Activated naive CD4-positive, alpha-beta T cell treated with anti-CD3 and anti-CD28 coated beads, Interleukin-2, amount 10 ng/mL, durations not matched to agents 7 days and 5 days (primary cell): ENCODE data around the gene NELL1.

Experiments
- CTCF ChIA-PET: fragments of 350-600 bp; sonication (Branson Sonifier 250); formaldehyde crosslinking; loops from one replicate; lab custom pipeline; 2021; ENCODE audit warnings: antibody characterized with exemption; lab: Charles Lee
- DNase-seq: peaks from one replicate; pipeline ENCODE4 v3.0.0-alpha.2; 2020
- H3K27ac Mint-ChIP-seq: one replicate; pipeline ENCODE4 v1.8.0; 2021; ENCODE audit warnings: mild to moderate bottlenecking, moderate library complexity, mixed read lengths
- H3K27me3 Mint-ChIP-seq: one replicate; pipeline ENCODE4 v1.8.0; 2021; ENCODE audit warnings: mild to moderate bottlenecking, mixed read lengths
- H3K36me3 Mint-ChIP-seq: one replicate; pipeline ENCODE4 v1.8.0; 2021; ENCODE audit warnings: mixed read lengths
- H3K4me1 Mint-ChIP-seq: one replicate; pipeline ENCODE4 v1.8.0; 2021; ENCODE audit warnings: mixed read lengths
- H3K4me3 Mint-ChIP-seq: one replicate; pipeline ENCODE4 v1.8.0; 2021; ENCODE audit warnings: mild to moderate bottlenecking, moderate library complexity, mixed read lengths
- H3K9me3 Mint-ChIP-seq: one replicate; pipeline ENCODE4 v1.8.0; 2021; ENCODE audit warnings: mixed read lengths

Gene NELL1

GRCh38 chr11:21411597-21411996 is 742.2 kb downstream of the NELL1 start:
- no peak overlapping the region for H3K4me3 Mint-ChIP-seq

DNA sequence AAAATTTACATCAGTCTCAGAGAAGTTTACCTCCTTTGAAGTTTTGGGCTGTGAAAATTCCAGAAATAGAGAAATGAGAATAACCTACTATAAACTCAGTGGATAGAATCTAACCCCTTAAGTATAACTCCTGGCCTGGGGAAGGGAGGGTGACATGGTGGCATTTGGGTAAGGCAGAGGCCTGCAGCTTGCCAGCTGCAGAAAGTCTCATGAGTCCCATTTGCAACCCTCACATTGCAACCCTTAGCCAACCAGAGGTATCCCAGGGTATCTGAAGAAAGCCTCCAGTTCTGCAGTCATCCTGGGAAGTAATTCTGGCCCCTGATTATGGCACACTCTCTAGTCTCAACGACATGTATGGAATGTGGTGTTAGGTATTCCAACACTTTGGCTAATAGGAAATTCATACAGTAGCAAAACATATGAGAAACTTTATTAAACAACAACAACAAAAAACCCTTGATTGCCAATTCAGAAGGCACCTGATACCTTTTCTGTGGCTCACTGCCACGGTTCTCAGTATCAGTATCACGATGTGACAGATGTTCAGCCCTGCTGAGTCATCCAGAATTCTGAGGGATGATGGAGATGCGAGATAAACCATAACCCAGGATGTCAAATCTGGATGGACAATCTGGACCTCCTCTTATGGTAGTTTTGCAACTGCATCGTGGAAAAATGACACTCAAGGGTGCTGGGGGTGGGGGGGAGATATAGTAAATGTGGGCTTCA is 743.4 kb downstream of the NELL1 start:
- peaks cover 10% of the 10 kb centered on the region for H3K9me3 Mint-ChIP-seq

More at GRCh38 chr11:21411597-21411996, 742.2 kb downstream of the NELL1 start:
- Mint-ChIP-seq H3K27ac (no peak overlapping the region), H3K36me3 (no peaks in the 10 kb centered on the region), H3K9me3 (peaks cover 8% of the 10 kb centered on the region), H3K27me3 (no peaks in the 10 kb centered on the region), H3K4me1 (no peaks in the 10 kb centered on the region)
- no peak for DNase-seq
- CTCF ChIA-PET, result no interaction called here

GRCh38 chr11:21414953-21415352 is 745.6 kb downstream of the NELL1 start:
- CTCF ChIA-PET, result no interaction called here
- Mint-ChIP-seq H3K36me3 (no peaks in the 10 kb centered on the region), H3K4me3 (no peak overlapping the region), H3K27me3 (no peaks in the 10 kb centered on the region), H3K27ac (no peak overlapping the region), H3K4me1 (no peaks in the 10 kb centered on the region), H3K9me3 (peaks cover 6% of the 10 kb centered on the region)
- no peak for DNase-seq

More for the DNA sequence above, 743.4 kb downstream of the NELL1 start:
- no peak for DNase-seq
- Mint-ChIP-seq H3K27me3 (no peaks in the 10 kb centered on the region), H3K4me1 (no peaks in the 10 kb centered on the region), H3K27ac (no peak overlapping the region), H3K36me3 (no peaks in the 10 kb centered on the region), H3K4me3 (no peak overlapping the region)
- CTCF ChIA-PET, result no interaction called here

DNA sequence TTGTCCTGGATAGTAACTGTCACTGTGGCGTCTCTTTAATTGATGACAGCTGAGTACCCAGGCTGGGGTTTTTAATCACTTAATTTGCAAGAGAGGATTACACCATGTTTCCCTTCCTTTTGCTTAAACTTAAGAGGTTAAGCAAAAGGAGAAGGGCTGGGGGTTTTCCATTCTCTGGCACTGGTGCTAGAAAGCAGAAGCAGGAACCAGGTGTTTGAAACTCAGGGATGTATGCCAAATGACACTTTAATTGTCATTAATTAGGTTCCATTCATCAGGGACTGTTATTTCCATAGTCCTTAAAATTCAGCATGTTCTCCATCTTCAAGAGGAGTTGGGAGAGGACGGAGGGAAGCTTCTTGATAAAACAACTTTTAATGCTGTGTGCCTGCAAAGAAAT is 746.2 kb downstream of the NELL1 start:
- H3K4me3 Mint-ChIP-seq, result no peak overlapping the region
- H3K9me3 Mint-ChIP-seq, result peaks cover 6% of the 10 kb centered on the region
- H3K36me3 Mint-ChIP-seq, result no peaks in the 10 kb centered on the region

DNA sequence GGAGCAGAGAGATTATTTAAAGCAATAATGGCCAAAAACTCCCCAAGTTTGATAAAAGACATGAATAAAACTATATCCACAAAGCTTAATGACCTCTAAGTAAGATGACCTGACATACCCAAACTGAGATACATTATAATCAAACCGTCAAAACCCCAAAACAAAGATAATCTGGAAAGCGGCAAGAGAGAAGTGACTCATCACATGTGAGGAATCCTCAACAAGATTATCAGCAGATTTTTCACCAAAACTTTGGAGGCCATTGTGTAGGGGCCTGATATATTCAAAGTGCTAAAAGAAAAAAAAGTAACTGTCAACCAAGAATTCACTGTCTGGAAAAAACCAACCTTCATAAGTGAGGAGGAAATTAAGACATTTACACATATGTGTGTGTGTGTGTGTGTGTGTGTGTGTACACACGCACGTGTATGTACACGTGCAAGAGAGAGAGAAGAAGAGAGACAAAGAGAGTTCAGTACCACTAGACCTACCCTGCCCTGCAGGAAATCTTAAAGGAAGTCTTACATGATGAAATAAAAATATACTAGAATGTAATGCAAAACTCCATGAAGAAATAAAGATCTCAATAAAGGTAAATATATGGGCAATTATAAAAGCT is 752.4 kb downstream of the NELL1 start:
- DNase-seq, result no peak
- Mint-ChIP-seq H3K9me3 (peaks cover 14% of the 10 kb centered on the region), H3K27ac (no peak overlapping the region), H3K4me1 (no peaks in the 10 kb centered on the region), H3K4me3 (no peak overlapping the region), H3K36me3 (no peaks in the 10 kb centered on the region), H3K27me3 (no peaks in the 10 kb centered on the region)
- CTCF ChIA-PET, result no interaction called here

More for the DNA sequence above, 746.2 kb downstream of the NELL1 start:
- CTCF ChIA-PET, result no interaction called here
- no peak for DNase-seq
- Mint-ChIP-seq H3K4me1 (no peaks in the 10 kb centered on the region), H3K27ac (no peak overlapping the region), H3K27me3 (no peaks in the 10 kb centered on the region)

DNA sequence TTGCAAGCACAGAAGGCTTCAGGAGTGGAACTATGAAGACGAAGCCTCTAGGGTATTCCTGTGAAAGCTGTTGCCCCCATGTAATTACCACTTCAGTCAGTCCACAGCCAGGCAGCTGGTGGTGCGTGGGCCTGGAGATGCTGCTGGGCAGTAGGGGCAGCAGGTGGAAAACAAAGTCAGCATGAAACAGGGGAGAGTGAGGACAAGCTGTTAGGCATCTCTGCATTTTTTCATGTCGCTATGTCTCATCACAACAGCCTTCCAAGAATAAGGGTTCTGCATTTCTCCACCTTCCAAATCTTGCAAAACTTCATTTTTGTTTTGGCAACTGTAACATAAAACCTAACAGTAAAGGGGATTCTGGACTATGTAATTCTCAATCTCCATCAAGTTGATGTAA is 757.5 kb downstream of the NELL1 start:
- Mint-ChIP-seq H3K27me3 (no peaks in the 10 kb centered on the region), H3K9me3 (peaks cover 5% of the 10 kb centered on the region), H3K4me3 (no peak overlapping the region), H3K36me3 (no peaks in the 10 kb centered on the region), H3K27ac (no peak overlapping the region), H3K4me1 (no peaks in the 10 kb centered on the region)
- CTCF ChIA-PET, result no interaction called here
- no peak for DNase-seq

DNA sequence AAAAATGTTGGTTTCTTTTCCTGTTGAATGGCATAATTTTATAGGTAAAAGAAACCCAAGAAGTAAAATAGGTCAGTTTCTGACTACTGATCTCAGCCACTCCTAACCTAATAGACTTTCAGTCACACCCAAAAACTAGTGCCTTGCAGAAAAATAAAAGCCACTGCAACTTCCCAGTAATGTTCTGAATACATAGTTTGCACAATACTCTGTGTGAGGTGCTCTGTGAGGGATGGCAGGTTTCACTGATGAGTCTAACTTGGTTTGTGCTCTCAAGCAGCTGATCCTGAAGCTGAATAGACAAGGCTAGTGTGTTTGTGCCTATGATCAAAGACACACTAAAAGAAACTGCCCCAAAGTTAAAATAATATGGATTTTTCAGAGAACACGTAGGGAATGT is 758.3 kb downstream of the NELL1 start:
- Mint-ChIP-seq H3K27me3 (no peaks in the 10 kb centered on the region), H3K4me3 (no peak overlapping the region), H3K27ac (no peak overlapping the region), H3K9me3 (peaks cover 5% of the 10 kb centered on the region), H3K36me3 (no peaks in the 10 kb centered on the region), H3K4me1 (no peaks in the 10 kb centered on the region)
- DNase-seq, result no peak
- CTCF ChIA-PET, result no interaction called here

GRCh38 chr11:21428796-21429195 is 759.4 kb downstream of the NELL1 start:
- DNase-seq, result no peak
- no peaks in the 10 kb centered on the region for H3K27me3 Mint-ChIP-seq
- no peaks in the 10 kb centered on the region for H3K36me3 Mint-ChIP-seq
- no peak overlapping the region for H3K4me3 Mint-ChIP-seq
- CTCF ChIA-PET, result no interaction called here
- no peak overlapping the region for H3K27ac Mint-ChIP-seq
- H3K4me1 Mint-ChIP-seq, result no peaks in the 10 kb centered on the region
- H3K9me3 Mint-ChIP-seq, result peaks cover 1% of the 10 kb centered on the region

DNA sequence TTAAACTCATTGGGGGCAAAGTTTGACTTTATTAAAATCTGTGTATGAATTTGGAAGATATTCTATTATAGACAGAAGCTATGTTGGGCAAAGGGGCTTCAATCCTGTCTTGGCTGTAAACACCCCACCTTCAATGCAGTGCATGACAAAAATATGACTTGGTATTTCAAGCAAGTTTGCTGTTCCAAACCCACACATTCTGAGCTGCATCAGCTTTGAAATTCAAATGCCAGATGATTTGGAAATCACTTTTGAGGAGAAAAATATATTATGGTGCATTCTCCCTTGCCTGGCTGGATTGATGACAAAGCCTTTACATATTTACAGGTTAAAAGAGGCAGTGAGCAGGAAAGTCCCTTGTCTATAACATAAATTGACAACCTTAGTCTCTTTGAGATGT is 760.0 kb downstream of the NELL1 start:
- peaks cover 1% of the 10 kb centered on the region for H3K9me3 Mint-ChIP-seq
- CTCF ChIA-PET, result no interaction called here
- DNase-seq, result no peak
- H3K4me1 Mint-ChIP-seq, result no peaks in the 10 kb centered on the region
- no peak overlapping the region for H3K27ac Mint-ChIP-seq
- H3K4me3 Mint-ChIP-seq, result no peak overlapping the region
- H3K36me3 Mint-ChIP-seq, result no peaks in the 10 kb centered on the region
- no peaks in the 10 kb centered on the region for H3K27me3 Mint-ChIP-seq

DNA sequence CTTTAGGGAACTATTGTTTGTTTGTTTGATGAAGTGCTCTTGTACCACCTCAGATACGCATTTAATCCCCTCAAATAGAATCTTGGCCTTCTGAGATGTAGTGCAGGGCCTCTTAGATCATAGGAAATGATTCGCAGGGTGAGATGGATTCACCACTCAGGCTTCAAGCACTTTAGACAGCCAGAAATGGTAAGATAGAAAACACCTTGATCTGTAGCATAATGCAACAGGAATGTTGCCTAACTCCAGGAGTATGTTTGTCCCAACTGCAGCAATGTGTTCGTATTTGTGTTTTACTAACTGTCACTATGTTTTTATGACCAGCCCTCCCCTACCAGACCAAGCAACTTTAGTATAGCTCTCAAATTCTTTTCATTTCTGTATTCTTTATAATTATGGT is 761.2 kb downstream of the NELL1 start:
- CTCF ChIA-PET, result no interaction called here
- no peaks in the 10 kb centered on the region for H3K4me1 Mint-ChIP-seq
- H3K27me3 Mint-ChIP-seq, result no peaks in the 10 kb centered on the region
- no peak overlapping the region for H3K4me3 Mint-ChIP-seq
- H3K9me3 Mint-ChIP-seq, result peaks cover 2% of the 10 kb centered on the region
- no peak overlapping the region for H3K27ac Mint-ChIP-seq
- H3K36me3 Mint-ChIP-seq, result no peaks in the 10 kb centered on the region
- DNase-seq, result no peak

- Mint-ChIP-seq H3K27ac (no peak overlapping the region), H3K27me3 (no peaks in the 10 kb centered on the region), H3K4me3 (no peak overlapping the region)
Measured at GRCh38 chr11:21446939-21447590, 777.7 kb downstream of the NELL1 start.

GRCh38 chr11:21447871-21448270 is 778.5 kb downstream of the NELL1 start:
- no peaks in the 10 kb centered on the region for H3K4me1 Mint-ChIP-seq
- no peaks in the 10 kb centered on the region for H3K36me3 Mint-ChIP-seq
- H3K27ac Mint-ChIP-seq, result no peak overlapping the region
- no peaks in the 10 kb centered on the region for H3K27me3 Mint-ChIP-seq
- CTCF ChIA-PET, result no interaction called here
- DNase-seq, result no peak
- no peaks in the 10 kb centered on the region for H3K9me3 Mint-ChIP-seq
- no peak overlapping the region for H3K4me3 Mint-ChIP-seq

More at GRCh38 chr11:21446939-21447590, 777.7 kb downstream of the NELL1 start:
- Mint-ChIP-seq H3K9me3 (no peaks in the 10 kb centered on the region), H3K4me1 (no peaks in the 10 kb centered on the region), H3K36me3 (no peaks in the 10 kb centered on the region)
- CTCF ChIA-PET, result no interaction called here
- DNase-seq, result no peak

GRCh38 chr11:21456186-21456585 is 786.8 kb downstream of the NELL1 start:
- Mint-ChIP-seq H3K4me1 (no peaks in the 10 kb centered on the region), H3K27ac (no peak overlapping the region), H3K27me3 (no peaks in the 10 kb centered on the region), H3K9me3 (peaks cover 3% of the 10 kb centered on the region), H3K36me3 (no peaks in the 10 kb centered on the region), H3K4me3 (no peak overlapping the region)
- CTCF ChIA-PET, result no interaction called here
- no peak for DNase-seq

GRCh38 chr11:21460082-21460481 is 790.7 kb downstream of the NELL1 start:
- no peak for DNase-seq
- Mint-ChIP-seq H3K4me3 (no peak overlapping the region), H3K36me3 (no peaks in the 10 kb centered on the region), H3K27ac (no peak overlapping the region), H3K4me1 (no peaks in the 10 kb centered on the region), H3K9me3 (peaks cover 6% of the 10 kb centered on the region), H3K27me3 (no peaks in the 10 kb centered on the region)
- CTCF ChIA-PET, result interaction anchor here (0.5 kb wide), 1 partner anchor 14 kb away, joined by 3 read pairs; no protein-coding TSS in a partner anchor

GRCh38 chr11:21461701-21462100 is 792.3 kb downstream of the NELL1 start:
- CTCF ChIA-PET, result no interaction called here
- H3K4me1 Mint-ChIP-seq, result no peaks in the 10 kb centered on the region
- H3K27me3 Mint-ChIP-seq, result no peaks in the 10 kb centered on the region
- H3K36me3 Mint-ChIP-seq, result no peaks in the 10 kb centered on the region
- no peak overlapping the region for H3K27ac Mint-ChIP-seq
- DNase-seq, result no peak
- peaks cover 3% of the 10 kb centered on the region for H3K9me3 Mint-ChIP-seq
- H3K4me3 Mint-ChIP-seq, result no peak overlapping the region
